Prostate gland (tissue), 2 donors: ENCODE data around the gene JMJD7. TPM values are rescaled to one million over a fixed set of nuclear protein-coding genes. Genes with fewer than 3 reads are reported as not detected.

Experiments used
- DNase-seq: peaks from one replicate; pipeline ENCODE4 v3.0.0-alpha.2; 2019; ENCODE audit warnings: low spot score
- H3K27ac ChIP-seq, 2 donors: fragments of 200-600 bp; sonication (generic); 2 replicates each; pipeline ENCODE4 v1.5.1; 2017 to 2019
- H3K27me3 ChIP-seq: fragments of 200-600 bp; sonication (generic); replicated peaks from 2 replicates; pipeline ENCODE4 v1.5.1; 2019; ENCODE audit not compliant: insufficient read depth
- H3K36me3 ChIP-seq, 2 donors: fragments of 200-600 bp; sonication (generic); 1 replicate in 1 of 2; 2 replicates in 1 of 2; pipeline versions ENCODE4 v1.5.1 to v1.8.1; 2017 to 2019
- H3K4me1 ChIP-seq: fragments of 200-600 bp; sonication (generic); replicated peaks from 2 replicates; pipeline ENCODE4 v1.5.1; 2019
- H3K4me3 ChIP-seq, 2 donors: fragments of 200-600 bp; sonication (generic); 2 replicates each; pipeline ENCODE4 v1.5.1; 2017 to 2019
- H3K9me3 ChIP-seq: fragments of 200-600 bp; sonication (generic); 2 replicates; pipeline ENCODE4 v1.5.1; 2017
- CTCF ChIP-seq, 4 experiments: fragments of 200-600 bp in 2 of 4; fragments of 450-650 bp in 2 of 4; sonication (generic) in 2 of 4; IDR thresholded peaks; 1 replicate in 3 of 4; 2 replicates in 1 of 4; pipeline ENCODE4 v1.5.1; 2016 to 2019; ENCODE audit warnings: antibody characterized with exemption in 4 of 4, mild to moderate bottlenecking in 2 of 4, moderate library complexity in 2 of 4
- POLR2A ChIP-seq: fragments of 450-650 bp; IDR thresholded peaks from one replicate; pipeline ENCODE4 v1.6.1; 2016; ENCODE audit warnings: antibody characterized with exemption, mild to moderate bottlenecking
- POLR2AphosphoS5 ChIP-seq: sonication (generic); formaldehyde crosslinking; IDR thresholded peaks from one replicate; pipeline ENCODE4 v1.6.1; 2017; ENCODE audit warnings: antibody characterized with exemption
- WGBS: methylation state at CpG from one replicate; pipeline ENCODE4 v1.1.5; 2018; 5-methylcytosine and 5-hydroxymethylcytosine counted together
- intact Hi-C: fragments of 100-400 bp; cut with DNase I; formaldehyde crosslinking; loops from one replicate; pipeline ENCODE4 v1.14.2; 2022
- total RNA-seq, 2 donors: library from RNA; depleted of rRNA; stranded (reverse); fragments of >200 nt; gene quantifications; one replicate each; pipeline ENCODE4 v1.1.0, GENCODE V29; 2016

JMJD7 gene
- total RNA-seq, 2 donors from 2014 or later: 20.7 to 56.6 TPM

GRCh38 chr15:41780727-41781126 is 47.2 kb upstream of the JMJD7 start:
- no peaks in the 10 kb centered on the region for H3K4me1 ChIP-seq
- DNase-seq: no peak
- intact Hi-C loops: no loop called here
- no peaks in the 10 kb centered on the region for H3K27me3 ChIP-seq
- H3K4me3 ChIP-seq: no peak overlapping the region
- no peaks in the 10 kb centered on the region for H3K36me3 ChIP-seq
- whole genome bisulfite sequencing: 15% methylated on average over 1 of the region's 1 CpG
- H3K9me3 ChIP-seq: no peaks in the 10 kb centered on the region
- no peak overlapping the region for H3K27ac ChIP-seq
- no peak for TF ChIP-seq POLR2AphosphoS5
- no peak for TF ChIP-seq POLR2A
- no peak for TF ChIP-seq CTCF (IDR thresholded peaks at IDR 0.05)

- 92% methylated on average over 5 of the region's 5 CpGs for WGBS
- DNase-seq: no peak
- no peak for TF ChIP-seq POLR2AphosphoS5
- TF ChIP-seq POLR2A: no peak
- TF ChIP-seq CTCF (IDR thresholded peaks at IDR 0.05): no peak
- H3K27ac ChIP-seq: no peak overlapping the region
- intact Hi-C loops: no loop called here
- no peaks in the 10 kb centered on the region for H3K9me3 ChIP-seq
- no peaks in the 10 kb centered on the region for H3K27me3 ChIP-seq
- H3K4me1 ChIP-seq: no peaks in the 10 kb centered on the region
- no peaks in the 10 kb centered on the region for H3K36me3 ChIP-seq
- no peak overlapping the region for H3K4me3 ChIP-seq
Observed at GRCh38 chr15:41782371-41783282, 45.3 kb upstream of the JMJD7 start.

GRCh38 chr15:41783296-41783695 is 44.6 kb upstream of the JMJD7 start:
- no peak overlapping the region for H3K27ac ChIP-seq
- WGBS: 81% methylated on average over 1 of the region's 1 CpG
- TF ChIP-seq CTCF (IDR thresholded peaks at IDR 0.05) (no peak), POLR2A (no peak), POLR2AphosphoS5 (no peak)
- H3K4me1 ChIP-seq: no peaks in the 10 kb centered on the region
- DNase-seq: no peak
- no peaks in the 10 kb centered on the region for H3K9me3 ChIP-seq
- no peak overlapping the region for H3K4me3 ChIP-seq
- intact Hi-C loops: no loop called here
- H3K27me3 ChIP-seq: no peaks in the 10 kb centered on the region
- H3K36me3 ChIP-seq: no peaks in the 10 kb centered on the region

GRCh38 chr15:41788262-41788661 is 39.6 kb upstream of the JMJD7 start:
- Histone ChIP-seq H3K4me1 (no peaks in the 10 kb centered on the region), H3K27ac (no peak overlapping the region), H3K9me3 (no peaks in the 10 kb centered on the region), H3K36me3 (no peaks in the 10 kb centered on the region), H3K4me3 (no peak overlapping the region), H3K27me3 (no peaks in the 10 kb centered on the region)
- WGBS: 84% methylated on average over 3 of the region's 3 CpGs
- DNase-seq: no peak
- intact Hi-C loops: no loop called here
- no peak for TF ChIP-seq POLR2A
- TF ChIP-seq POLR2AphosphoS5: no peak
- no peak for TF ChIP-seq CTCF (IDR thresholded peaks at IDR 0.05)

- H3K4me1 ChIP-seq: no peaks in the 10 kb centered on the region
- no peaks in the 10 kb centered on the region for H3K36me3 ChIP-seq
- no peaks in the 10 kb centered on the region for H3K27me3 ChIP-seq
- no peak for DNase-seq
- no peak for TF ChIP-seq CTCF (IDR thresholded peaks at IDR 0.05)
- no peak for TF ChIP-seq POLR2A
- no peak for TF ChIP-seq POLR2AphosphoS5
- intact Hi-C loops: no loop called here
- no peak overlapping the region for H3K27ac ChIP-seq
- 66% methylated on average over 4 of the region's 4 CpGs for WGBS
- H3K4me3 ChIP-seq: no peak overlapping the region
- no peaks in the 10 kb centered on the region for H3K9me3 ChIP-seq
Observed at GRCh38 chr15:41789236-41789635, 38.7 kb upstream of the JMJD7 start.
